Measurements from ENCODE around the gene ZNF335.

ZNF335 gene

DNA sequence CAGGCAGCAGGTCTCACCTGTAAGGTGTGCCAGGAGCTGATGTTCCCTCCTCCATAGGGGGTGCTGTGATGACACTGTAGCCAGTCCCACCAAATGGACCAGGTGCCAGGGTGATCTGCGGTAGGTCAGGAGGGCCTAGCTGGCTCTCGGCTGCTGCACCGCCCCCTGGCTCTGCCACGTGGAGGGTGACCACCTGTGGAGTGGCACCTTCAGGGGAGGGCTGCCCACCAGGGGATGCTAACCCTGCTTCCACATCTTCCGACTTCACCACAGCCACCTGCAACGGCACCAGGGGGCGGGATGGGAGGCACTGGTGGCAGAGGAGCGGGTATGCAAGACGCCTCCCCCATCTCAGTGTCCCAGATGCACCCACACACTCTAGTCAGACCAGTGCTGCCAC lies 18.3 kb downstream of the ZNF335 start:
- no CpG with 5 or more reads among the region's 9 CpGs for WGBS, 2 donors (ENCODE audit: extremely low coverage in 2 of 2, insufficient read length in 2 of 2, insufficient replicate concordance in 1 of 2)

GRCh38 chr20:45952861-45953260 lies 19.1 kb downstream of the ZNF335 start:
- WGBS, 2 donors (ENCODE audit: extremely low coverage in 2 of 2, insufficient read length in 2 of 2, insufficient replicate concordance in 1 of 2), result no CpG with 5 or more reads among the region's 5 CpGs
- Histone ChIP-seq H3K36me3 (replicated peaks in 1 of 2; ENCODE audit: control insufficient read depth in 2 of 2, insufficient read depth in 2 of 2, low read length in 2 of 2) (peaks cover 41 to 76% of the 10 kb centered on the region in 2 donors), H3K14ac (ENCODE audit: low read length) (no peak overlapping the region), H3K4me1 (ENCODE audit: control insufficient read depth in 2 of 2, insufficient read depth in 1 of 2, low read depth in 1 of 2, low read length in 2 of 2) (no peaks in the 10 kb centered on the region), H2BK5ac (ENCODE audit: low read length) (no peak overlapping the region), H3K18ac (ENCODE audit: low read length) (no peak overlapping the region), H3K9me3 (replicated peaks in 1 of 2; ENCODE audit: control insufficient read depth in 2 of 2, insufficient read depth in 1 of 2, low read depth in 1 of 2, low read length in 2 of 2) (peaks cover 0 to 2% of the 10 kb centered on the region in 2 donors), H4K8ac (ENCODE audit: low read depth, low read length) (peak overlapping the region; percentile 87), H4K91ac (ENCODE audit: low read depth, low read length, poor library complexity) (no peak overlapping the region), H3K4ac (ENCODE audit: low read length) (no peak overlapping the region), H3K4me2 (ENCODE audit: insufficient read depth, low read length, poor library complexity, severe bottlenecking) (no peak overlapping the region), H3K9ac (ENCODE audit: low read depth, low read length, poor library complexity) (no peak overlapping the region), H3K4me3 (ENCODE audit: low read length in 2 of 2) (peak overlapping the region in 1 of 2 donors; percentile 21), H2BK120ac (ENCODE audit: low read depth, low read length) (no peak overlapping the region), H3K23ac (ENCODE audit: low read depth, low read length, poor library complexity) (peak overlapping the region; percentile 83), H2AK5ac (ENCODE audit: low read depth, low read length) (no peak overlapping the region), H3K79me1 (ENCODE audit: low read depth, low read length) (no peaks in the 10 kb centered on the region), H3K27ac (replicated peaks; ENCODE audit: low read length) (no peak overlapping the region), H2BK12ac (ENCODE audit: low read length) (no peak overlapping the region), H2AFZ (ENCODE audit: low read length) (no peak overlapping the region), H2BK15ac (ENCODE audit: low read length) (no peak overlapping the region), H3K27me3 (ENCODE audit: control insufficient read depth in 3 of 3, insufficient read depth in 3 of 3, low read depth in 1 of 3, low read length in 3 of 3) (no peaks in the 10 kb centered on the region)
- DNase-seq (ENCODE audit: low spot score), result no peak

More for the DNA sequence above, 18.3 kb downstream of the ZNF335 start:
- Histone ChIP-seq H3K4me3 (ENCODE audit: low read length in 2 of 2) (peak overlapping the region in 1 of 2 donors; percentile 63), H3K4me2 (ENCODE audit: insufficient read depth, low read length, poor library complexity, severe bottlenecking) (no peak overlapping the region), H2BK15ac (ENCODE audit: low read length) (no peak overlapping the region), H2BK5ac (ENCODE audit: low read length) (no peak overlapping the region), H4K91ac (ENCODE audit: low read depth, low read length, poor library complexity) (no peak overlapping the region), H2BK120ac (ENCODE audit: low read depth, low read length) (no peak overlapping the region), H3K9ac (ENCODE audit: low read depth, low read length, poor library complexity) (no peak overlapping the region), H4K8ac (ENCODE audit: low read depth, low read length) (no peak overlapping the region), H3K23ac (ENCODE audit: low read depth, low read length, poor library complexity) (peak overlapping the region; percentile 20), H2BK12ac (ENCODE audit: low read length) (no peak overlapping the region), H3K14ac (ENCODE audit: low read length) (no peak overlapping the region), H3K4ac (ENCODE audit: low read length) (no peak overlapping the region), H3K9me3 (replicated peaks in 1 of 2; ENCODE audit: control insufficient read depth in 2 of 2, insufficient read depth in 1 of 2, low read depth in 1 of 2, low read length in 2 of 2) (peaks cover 0 to 2% of the 10 kb centered on the region in 2 donors), H2AK5ac (ENCODE audit: low read depth, low read length) (no peak overlapping the region), H2AFZ (ENCODE audit: low read length) (no peak overlapping the region), H3K27me3 (ENCODE audit: control insufficient read depth in 3 of 3, insufficient read depth in 3 of 3, low read depth in 1 of 3, low read length in 3 of 3) (no peaks in the 10 kb centered on the region), H3K79me1 (ENCODE audit: low read depth, low read length) (no peaks in the 10 kb centered on the region), H3K4me1 (ENCODE audit: control insufficient read depth in 2 of 2, insufficient read depth in 1 of 2, low read depth in 1 of 2, low read length in 2 of 2) (no peaks in the 10 kb centered on the region), H3K36me3 (replicated peaks in 1 of 2; ENCODE audit: control insufficient read depth in 2 of 2, insufficient read depth in 2 of 2, low read length in 2 of 2) (peaks cover 42 to 76% of the 10 kb centered on the region in 2 donors), H3K18ac (ENCODE audit: low read length) (peak overlapping the region; percentile 6), H3K27ac (replicated peaks; ENCODE audit: low read length) (no peak overlapping the region)
- no peak for DNase-seq (ENCODE audit: low spot score)

- H3K4me1 ChIP-seq (ENCODE audit: control insufficient read depth in 2 of 2, insufficient read depth in 1 of 2, low read depth in 1 of 2, low read length in 2 of 2), result no peaks in the 10 kb centered on the region
- no peak overlapping the region for H3K9ac ChIP-seq (ENCODE audit: low read depth, low read length, poor library complexity)
- no peak overlapping the region for H3K4me2 ChIP-seq (ENCODE audit: insufficient read depth, low read length, poor library complexity, severe bottlenecking)
- peaks cover 42 to 76% of the 10 kb centered on the region in 2 donors for H3K36me3 ChIP-seq (replicated peaks in 1 of 2; ENCODE audit: control insufficient read depth in 2 of 2, insufficient read depth in 2 of 2, low read length in 2 of 2)
- no peak overlapping the region for H3K27ac ChIP-seq (replicated peaks; ENCODE audit: low read length)
- no peak overlapping the region for H2BK5ac ChIP-seq (ENCODE audit: low read length)
- H2BK15ac ChIP-seq (ENCODE audit: low read length), result no peak overlapping the region
- no peaks in the 10 kb centered on the region for H3K27me3 ChIP-seq (ENCODE audit: control insufficient read depth in 3 of 3, insufficient read depth in 3 of 3, low read depth in 1 of 3, low read length in 3 of 3)
- no peak for DNase-seq (ENCODE audit: low spot score)
- H3K4me3 ChIP-seq (ENCODE audit: low read length in 2 of 2), result no peak overlapping the region
- no peak overlapping the region for H2AK5ac ChIP-seq (ENCODE audit: low read depth, low read length)
- H4K91ac ChIP-seq (ENCODE audit: low read depth, low read length, poor library complexity), result no peak overlapping the region
- H3K9me3 ChIP-seq (replicated peaks in 1 of 2; ENCODE audit: control insufficient read depth in 2 of 2, insufficient read depth in 1 of 2, low read depth in 1 of 2, low read length in 2 of 2), result no peaks in the 10 kb centered on the region
- no peak overlapping the region for H2BK12ac ChIP-seq (ENCODE audit: low read length)
- no peaks in the 10 kb centered on the region for H3K79me1 ChIP-seq (ENCODE audit: low read depth, low read length)
- no CpG with 5 or more reads among the region's 19 CpGs for WGBS, 2 donors (ENCODE audit: extremely low coverage in 2 of 2, insufficient read length in 2 of 2, insufficient replicate concordance in 1 of 2)
- no peak overlapping the region for H3K4ac ChIP-seq (ENCODE audit: low read length)
- no peak overlapping the region for H3K23ac ChIP-seq (ENCODE audit: low read depth, low read length, poor library complexity)
- H2BK120ac ChIP-seq (ENCODE audit: low read depth, low read length), result no peak overlapping the region
- no peak overlapping the region for H3K14ac ChIP-seq (ENCODE audit: low read length)
- no peak overlapping the region for H4K8ac ChIP-seq (ENCODE audit: low read depth, low read length)
- no peak overlapping the region for H2AFZ ChIP-seq (ENCODE audit: low read length)
- no peak overlapping the region for H3K18ac ChIP-seq (ENCODE audit: low read length)
These were observed 19.8 kb downstream of the ZNF335 start for GRCh38 chr20:45951925-45952834.

- no peak overlapping the region for H3K27ac ChIP-seq (replicated peaks; ENCODE audit: low read length)
- H2BK120ac ChIP-seq (ENCODE audit: low read depth, low read length), result no peak overlapping the region
- H2BK5ac ChIP-seq (ENCODE audit: low read length), result no peak overlapping the region
- no peak overlapping the region for H2AK5ac ChIP-seq (ENCODE audit: low read depth, low read length)
- H3K4me3 ChIP-seq (ENCODE audit: low read length in 2 of 2), result peak overlapping the region in 1 of 2 donors; percentile 21
- no peak overlapping the region for H4K91ac ChIP-seq (ENCODE audit: low read depth, low read length, poor library complexity)
- no peak for DNase-seq (ENCODE audit: low spot score)
- H3K9ac ChIP-seq (ENCODE audit: low read depth, low read length, poor library complexity), result no peak overlapping the region
- H3K36me3 ChIP-seq (replicated peaks in 1 of 2; ENCODE audit: control insufficient read depth in 2 of 2, insufficient read depth in 2 of 2, low read length in 2 of 2), result peaks cover 57 to 84% of the 10 kb centered on the region in 2 donors
- H3K27me3 ChIP-seq (ENCODE audit: control insufficient read depth in 3 of 3, insufficient read depth in 3 of 3, low read depth in 1 of 3, low read length in 3 of 3), result no peaks in the 10 kb centered on the region
- no peaks in the 10 kb centered on the region for H3K79me1 ChIP-seq (ENCODE audit: low read depth, low read length)
- H2AFZ ChIP-seq (ENCODE audit: low read length), result no peak overlapping the region
- H3K23ac ChIP-seq (ENCODE audit: low read depth, low read length, poor library complexity), result no peak overlapping the region
- H3K9me3 ChIP-seq (replicated peaks in 1 of 2; ENCODE audit: control insufficient read depth in 2 of 2, insufficient read depth in 1 of 2, low read depth in 1 of 2, low read length in 2 of 2), result no peaks in the 10 kb centered on the region
- H4K8ac ChIP-seq (ENCODE audit: low read depth, low read length), result no peak overlapping the region
- H3K18ac ChIP-seq (ENCODE audit: low read length), result no peak overlapping the region
- no peaks in the 10 kb centered on the region for H3K4me1 ChIP-seq (ENCODE audit: control insufficient read depth in 2 of 2, insufficient read depth in 1 of 2, low read depth in 1 of 2, low read length in 2 of 2)
- no peak overlapping the region for H3K4me2 ChIP-seq (ENCODE audit: insufficient read depth, low read length, poor library complexity, severe bottlenecking)
- H3K14ac ChIP-seq (ENCODE audit: low read length), result no peak overlapping the region
- WGBS, 2 donors (ENCODE audit: extremely low coverage in 2 of 2, insufficient read length in 2 of 2, insufficient replicate concordance in 1 of 2), result no CpG with 5 or more reads among the region's 9 CpGs
- H2BK12ac ChIP-seq (ENCODE audit: low read length), result no peak overlapping the region
- H3K4ac ChIP-seq (ENCODE audit: low read length), result no peak overlapping the region
- no peak overlapping the region for H2BK15ac ChIP-seq (ENCODE audit: low read length)
These were observed 21.7 kb downstream of the ZNF335 start for GRCh38 chr20:45950330-45950646.

Data from neuronal stem cell (in vitro differentiated cells).